H1 (cell line): ENCODE results near the gene L3MBTL1. TPM values are rescaled to one million over a fixed set of nuclear protein-coding genes. Genes with fewer than 3 reads are reported as not detected.

Experiments used
- CTCF ChIA-PET: fragments of 300-600 bp; sonication (Branson Sonifier 250); formaldehyde crosslinking; loops from one replicate; lab custom pipeline; 2021; ENCODE audit not compliant: partially characterized antibody; lab: Charles Lee
- POLR2A ChIA-PET: fragments of 300-600 bp; sonication (Branson Sonifier 250); formaldehyde crosslinking; loops from one replicate; lab custom pipeline; 2021; ENCODE audit warnings: inconsistent platforms; ENCODE audit not compliant: partially characterized antibody; lab: Charles Lee
- DNase-seq, 2 experiments: peaks; one replicate each; pipeline versions ENCODE4 v3.0.0 to v3.0.0-alpha.2; 2010 to 2022; ENCODE audit warnings: low spot score in 2 of 2, low read depth in 1 of 2, mixed read lengths in 1 of 2
- FAIRE-seq: peaks from 2 replicates; lab custom pipeline; 2011; peaks lifted over from hg19 to GRCh38; lab: Jason Lieb, UNC
- H2AFZ ChIP-seq: 2 replicates; pipeline ENCODE4 v1.8.1; 2012; ENCODE audit warnings: low read length, inconsistent platforms
- H2AK5ac ChIP-seq: 2 replicates; pipeline ENCODE4 v1.6.1; 2013; ENCODE audit warnings: low read depth, low read length
- H2BK120ac ChIP-seq: replicated peaks from 2 replicates; pipeline ENCODE3; 2013; ENCODE audit warnings: low read depth, low read length, inconsistent platforms
- H2BK12ac ChIP-seq: 2 replicates; pipeline ENCODE4 v1.6.1; 2013; ENCODE audit warnings: low read depth, low read length
- H2BK15ac ChIP-seq: 2 replicates; pipeline ENCODE4 v1.6.1; 2013; ENCODE audit warnings: low read length
- H2BK20ac ChIP-seq: 2 replicates; pipeline ENCODE4 v1.6.1; 2013; ENCODE audit warnings: low read length
- H2BK5ac ChIP-seq: 2 replicates; pipeline ENCODE4 v1.6.1; 2013; ENCODE audit warnings: low read depth, low read length
- H3K14ac ChIP-seq: 2 replicates; pipeline ENCODE4 v1.6.1; 2013; ENCODE audit warnings: inconsistent platforms; ENCODE audit not compliant: insufficient read length
- H3K18ac ChIP-seq: 2 replicates; pipeline ENCODE4 v1.6.1; 2013; ENCODE audit warnings: low read length; ENCODE audit errors: extremely low read depth
- H3K23ac ChIP-seq: 2 replicates; pipeline ENCODE4 v1.6.1; 2013; ENCODE audit warnings: inconsistent platforms; ENCODE audit not compliant: insufficient read length
- H3K23me2 ChIP-seq: 2 replicates; pipeline ENCODE4 v1.6.1; 2013; ENCODE audit warnings: low read depth, low read length
- H3K27ac ChIP-seq: 2 replicates; pipeline ENCODE4 v1.6.1; 2011; ENCODE audit warnings: low read depth, low read length, inconsistent platforms
- H3K27me3 ChIP-seq, 4 experiments: replicated peaks in 1 of 4; 1 replicate in 1 of 4; 2 replicates in 3 of 4; pipeline versions ENCODE4 v1.6.1 to v1.8.1; 2011 to 2013; ENCODE audit warnings: low read length in 3 of 4, mild to moderate bottlenecking in 3 of 4, inconsistent platforms in 2 of 4, mixed read lengths in 2 of 4, moderate library complexity in 1 of 4; ENCODE audit not compliant: control insufficient read depth in 3 of 4, insufficient read depth in 3 of 4; ENCODE audit errors: extremely low read depth in 1 of 4
- H3K36me3 ChIP-seq, 4 experiments: 2 replicates each; pipeline versions ENCODE4 v1.6.1 to v1.8.1; 2011 to 2013; ENCODE audit warnings: mild to moderate bottlenecking in 4 of 4, low read length in 3 of 4, moderate library complexity in 2 of 4, control low read depth in 1 of 4, inconsistent platforms in 1 of 4; ENCODE audit not compliant: insufficient read depth in 4 of 4, control insufficient read depth in 2 of 4
- H3K4ac ChIP-seq: replicated peaks from 2 replicates; pipeline ENCODE3; 2013; ENCODE audit warnings: low read length, low read depth, mixed read lengths, inconsistent platforms; ENCODE audit not compliant: insufficient read length
- H3K4me1 ChIP-seq, 4 experiments: replicated peaks in 1 of 4; 1 replicate in 1 of 4; 2 replicates in 3 of 4; pipeline versions ENCODE4 v1.6.1 to v1.8.1; 2011 to 2013; ENCODE audit warnings: low read length in 3 of 4, inconsistent platforms in 2 of 4, mixed read lengths in 1 of 4; ENCODE audit not compliant: insufficient read depth in 4 of 4, control insufficient read depth in 3 of 4
- H3K4me2 ChIP-seq, 2 experiments: 2 replicates each; pipeline versions ENCODE4 v1.6.1 to v1.8.1; 2011 to 2013; ENCODE audit warnings: low read depth in 2 of 2, low read length in 2 of 2, control low read depth in 1 of 2, inconsistent platforms in 1 of 2, mild to moderate bottlenecking in 1 of 2; ENCODE audit not compliant: insufficient read depth in 1 of 2
- H3K4me3 ChIP-seq, 4 experiments: fragments of 200-600, 300-600 bp in 1 of 4; sonication (generic), shearing (Covaris generic), sonication (Bioruptor Twin) in 1 of 4; 2 replicates each; pipeline versions ENCODE4 v1.5.1 to v1.8.1; 2011 to 2016; ENCODE audit warnings: low read length in 4 of 4, low read depth in 3 of 4, control low read depth in 2 of 4, inconsistent platforms in 2 of 4, mild to moderate bottlenecking in 2 of 4, mixed read lengths in 1 of 4, moderate library complexity in 1 of 4; ENCODE audit not compliant: insufficient read depth in 2 of 4; ENCODE audit errors: extremely low read depth in 1 of 4
- H3K56ac ChIP-seq: replicated peaks from 2 replicates; pipeline ENCODE3; 2013; ENCODE audit warnings: low read depth, mild to moderate bottlenecking, mixed read lengths, low read length, inconsistent platforms; ENCODE audit not compliant: insufficient read length
- H3K79me1 ChIP-seq: 2 replicates; pipeline ENCODE4 v1.6.1; 2013; ENCODE audit warnings: low read depth, low read length, control low read depth
- H3K79me2 ChIP-seq, 2 experiments: 2 replicates each; pipeline versions ENCODE4 v1.6.1 to v1.8.1; 2012 to 2013; ENCODE audit warnings: low read length in 2 of 2, mild to moderate bottlenecking in 2 of 2, inconsistent platforms in 1 of 2; ENCODE audit not compliant: insufficient read depth in 2 of 2, control insufficient read depth in 1 of 2
- H3K9ac ChIP-seq, 4 experiments: replicated peaks in 1 of 4; 1 replicate in 1 of 4; 2 replicates in 3 of 4; pipeline versions ENCODE4 v1.6.1 to v1.8.1; 2011 to 2013; ENCODE audit warnings: low read depth in 3 of 4, low read length in 3 of 4, control low read depth in 2 of 4, mild to moderate bottlenecking in 2 of 4, moderate library complexity in 2 of 4, inconsistent platforms in 1 of 4; ENCODE audit errors: extremely low read depth in 1 of 4
- H3K9me3 ChIP-seq, 2 experiments: 2 replicates each; pipeline versions ENCODE4 v1.6.1 to v1.8.1; 2012 to 2013; ENCODE audit warnings: mild to moderate bottlenecking in 2 of 2, moderate library complexity in 2 of 2, control low read depth in 1 of 2, inconsistent platforms in 1 of 2, low read depth in 1 of 2, low read length in 1 of 2, mixed read lengths in 1 of 2; ENCODE audit not compliant: insufficient read depth in 2 of 2
- H4K20me1 ChIP-seq, 2 experiments: replicated peaks in 1 of 2; 2 replicates each; pipeline versions ENCODE3 to v1.8.1; 2011 to 2013; ENCODE audit warnings: inconsistent platforms in 2 of 2, low read length in 2 of 2, mild to moderate bottlenecking in 1 of 2; ENCODE audit not compliant: insufficient read depth in 2 of 2, control insufficient read depth in 1 of 2
- H4K5ac ChIP-seq: 2 replicates; pipeline ENCODE4 v1.6.1; 2013; ENCODE audit warnings: low read length, low read depth, mixed read lengths, inconsistent platforms; ENCODE audit not compliant: insufficient read length
- H4K8ac ChIP-seq: 2 replicates; pipeline ENCODE4 v1.8.0; 2013; ENCODE audit warnings: mild to moderate bottlenecking, moderate library complexity, low read length, inconsistent platforms; ENCODE audit not compliant: insufficient read depth; ENCODE audit errors: extremely low read depth
- H4K91ac ChIP-seq: replicated peaks from 2 replicates; pipeline ENCODE3; 2013; ENCODE audit warnings: low read length, mixed read lengths, inconsistent platforms; ENCODE audit not compliant: insufficient read length
- CREB1 ChIP-seq: IDR thresholded peaks from 2 replicates; pipeline ENCODE4 v1.6.1; 2012; ENCODE audit warnings: inconsistent platforms
- CTBP2 ChIP-seq: IDR thresholded peaks from 2 replicates; pipeline ENCODE4 v1.7.0; 2011; ENCODE audit warnings: borderline replicate concordance, mild to moderate bottlenecking, moderate library complexity, mixed read lengths, low read length; ENCODE audit not compliant: insufficient read depth, insufficient read length
- GTF2F1 ChIP-seq: IDR thresholded peaks from 2 replicates; pipeline ENCODE4 v1.6.1; 2012; ENCODE audit warnings: low read depth, low read length, improper control_type of control experiment, borderline replicate concordance
- HDAC2 ChIP-seq, 2 experiments: fragments of 300-600 bp in 1 of 2; sonication (generic) in 1 of 2; IDR thresholded peaks; 2 replicates each; pipeline ENCODE4 v1.6.1; 2011 to 2012; ENCODE audit warnings: low read depth in 2 of 2, low read length in 2 of 2, mild to moderate bottlenecking in 2 of 2, moderate library complexity in 2 of 2, borderline replicate concordance in 1 of 2, inconsistent platforms in 1 of 2
- JUN ChIP-seq: IDR thresholded peaks from 2 replicates; pipeline ENCODE4 v1.6.1; 2011; ENCODE audit warnings: low read depth, mild to moderate bottlenecking, improper control_type of control experiment, low read length
- KDM1A ChIP-seq: fragments of 200-600, 300-600 bp; sonication (generic); IDR thresholded peaks from 2 replicates; pipeline ENCODE4 v1.7.1; 2016; ENCODE audit warnings: mild to moderate bottlenecking, low read length, borderline replicate concordance
- KDM5A ChIP-seq: fragments of 200-600 bp; IDR thresholded peaks from 2 replicates; pipeline ENCODE4 v1.7.1; 2012; ENCODE audit warnings: mild to moderate bottlenecking, low read length, inconsistent platforms, mixed read lengths
- NRF1 ChIP-seq: IDR thresholded peaks from 2 replicates; pipeline ENCODE4 v1.6.1; 2011; ENCODE audit warnings: mild to moderate bottlenecking, low read depth, low read length, improper control_type of control experiment
- SP1 ChIP-seq: IDR thresholded peaks from 2 replicates; pipeline ENCODE4 v1.6.1; 2011; ENCODE audit warnings: low read depth, low read length
- SP4 ChIP-seq: IDR thresholded peaks from 2 replicates; pipeline ENCODE4 v1.6.1; 2012; ENCODE audit warnings: low read length, inconsistent platforms
- TCF12 ChIP-seq: IDR thresholded peaks from 2 replicates; pipeline ENCODE4 v1.6.1; 2011; ENCODE audit warnings: low read depth, mild to moderate bottlenecking, low read length
- WGBS, 2 experiments: shearing (Covaris generic) in 1 of 2; methylation state at CpG; one replicate each; pipeline versions ENCODE4 v1.1.6 to v1.1.7; 2013 to 2015; ENCODE audit warnings: low lambda C conversion rate in 2 of 2, mixed read lengths in 2 of 2, inconsistent platforms in 1 of 2, low coverage in 1 of 2, missing lambda C conversion rate in 1 of 2; ENCODE audit not compliant: insufficient replicate concordance in 2 of 2, insufficient coverage in 1 of 2, insufficient read length in 1 of 2; ENCODE audit errors: extremely low coverage in 1 of 2, missing lambda C conversion rate in 1 of 2; 5-methylcytosine and 5-hydroxymethylcytosine counted together
- polyA plus RNA-seq, 7 experiments: library from polyadenylated mRNA; depleted of rRNA in 3 of 7; stranded (reverse) in 5 of 7; unstranded in 2 of 7; fragments of >200 nt in 5 of 7; fragments of 200-250 nt in 2 of 7; gene quantifications; 1 replicate in 5 of 7; 2 replicates in 1 of 7; 4 replicates in 1 of 7; pipeline versions ENCODE4 v1.2.1 to v1.2.3, GENCODE V29; 2011 to 2013; ENCODE audit warnings: missing spikeins in 2 of 7, mixed read lengths in 2 of 7
- total RNA-seq: library from RNA; stranded (reverse); fragmentation: NEBNext Ultra II Directional; extraction: Animal tissue kit (Norgen Biotek cat#: 25700); gene quantifications from 2 replicates; pipeline ENCODE4 v1.2.1, GENCODE V29; 2021

Gene L3MBTL1
- total and polyA plus RNA-seq, 2 of the 8 experiments (the other 6 are each of a cell fraction or from before 2014, with no cell fraction given), result 11.9 to 17.0 TPM

DNA sequence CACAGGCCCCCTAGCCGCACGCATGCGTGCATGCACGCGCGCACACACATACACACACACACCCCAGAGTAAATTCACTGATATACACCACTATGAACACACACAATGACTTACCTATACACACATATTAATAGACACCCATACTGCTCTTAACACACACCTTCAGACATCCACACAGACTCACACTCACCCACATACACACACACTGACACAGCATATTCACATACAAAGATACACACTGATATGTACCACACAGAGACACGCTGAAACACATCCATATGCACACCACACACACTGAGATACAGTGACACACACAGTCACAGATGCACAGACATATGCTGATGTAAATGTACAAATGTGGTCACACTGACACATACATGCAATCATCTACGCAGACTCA is 57.0 kb downstream of the L3MBTL1 start:
- Histone ChIP-seq H3K14ac (no peak overlapping the region), H2AFZ (no peak overlapping the region), H3K27me3 (no peaks in the 10 kb centered on the region), H3K79me1 (no peaks in the 10 kb centered on the region), H3K23ac (no peak overlapping the region), H3K4me2 (no peak overlapping the region), H3K4ac (no peak overlapping the region), H2AK5ac (no peak overlapping the region), H2BK12ac (no peak overlapping the region), H4K5ac (no peak overlapping the region), H3K9me3 (no peaks in the 10 kb centered on the region), H2BK20ac (no peak overlapping the region), H4K91ac (no peak overlapping the region), H3K56ac (no peak overlapping the region), H2BK120ac (no peak overlapping the region), H3K18ac (no peak overlapping the region), H4K8ac (no peak overlapping the region), H2BK15ac (no peak overlapping the region), H3K36me3 (no peaks in the 10 kb centered on the region), H3K23me2 (peaks cover 3% of the 10 kb centered on the region), H3K27ac (no peak overlapping the region), H3K4me3 (no peak overlapping the region), H3K79me2 (no peaks in the 10 kb centered on the region), H3K9ac (no peak overlapping the region), H2BK5ac (no peak overlapping the region), H3K4me1 (no peaks in the 10 kb centered on the region; a peak in 1 of 7 replicates), H4K20me1 (no peaks in the 10 kb centered on the region)
- ChIA-PET POLR2A (no interaction called here), CTCF (interaction anchor here (1.2 kb wide), 1 partner anchor 26 kb away, joined by 4 read pairs; no protein-coding TSS in a partner anchor)
- TF ChIP-seq KDM5A (no peak), NRF1 (no peak), KDM1A (no peak), SP1 (no peak), SP4 (no peak), CTBP2 (no peak), CREB1 (no peak), TCF12 (no peak), JUN (no peak), HDAC2 (IDR thresholded peaks at IDR 0.05; ENCODE audit: borderline replicate concordance in 1 of 2, low read depth in 2 of 2, low read length in 2 of 2) (no peak), GTF2F1 (no peak)
- 95% methylated on average over 8 of the region's 8 CpGs; no CpG with 5 or more reads in 1 of the 2 experiments for WGBS, 2 experiments
- FAIRE-seq (no peak), DNase-seq (no peak)
